ENCODE results near the gene CCDC127.
"Not testable (repeated sequence)": the region's sequence is repeated elsewhere in the genome, so short reads cannot be mapped to it uniquely, and the experiment has no call there.

The CCDC127 gene

DNA sequence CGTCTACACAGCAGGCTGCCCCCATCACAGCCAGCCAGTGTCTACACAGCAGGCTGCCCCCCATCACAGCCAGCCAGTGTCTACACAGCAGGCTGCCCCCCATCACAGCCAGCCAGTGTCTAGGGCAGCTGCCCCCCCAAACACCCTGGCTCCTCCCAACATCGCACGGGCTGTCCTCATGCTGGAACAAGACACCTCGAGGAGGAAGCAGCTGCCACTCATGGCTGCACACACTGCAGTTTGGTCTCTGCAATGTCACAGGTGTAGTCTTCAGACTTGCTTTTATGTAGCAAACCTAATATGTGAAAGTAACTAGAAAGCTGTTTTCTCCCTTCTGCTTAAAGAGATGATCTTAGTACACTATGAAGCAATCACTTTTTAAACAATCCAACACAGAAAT lies 17.0 kb downstream of the CCDC127 start:
- H3K4me3 ChIP-seq (replicated peaks; ENCODE audit: low read depth, low read length): no peak overlapping the region
- no peak for DNase-seq (ENCODE audit: extremely low read depth, insufficient read length)
- no peak for TF ChIP-seq CTCF (IDR thresholded peaks at IDR 0.05; ENCODE audit: insufficient read depth, low read length, poor library complexity, severe bottlenecking)
- H3K36me3 ChIP-seq (ENCODE audit: control insufficient read depth, insufficient read depth, low read length): peaks cover 10% of the 10 kb centered on the region
- no peaks in the 10 kb centered on the region for H3K27me3 ChIP-seq (replicated peaks; ENCODE audit: control insufficient read depth, insufficient read depth, low read length)

- Histone ChIP-seq H3K4me3 (replicated peaks; ENCODE audit: low read depth, low read length) (no peak overlapping the region), H3K27me3 (replicated peaks; ENCODE audit: control insufficient read depth, insufficient read depth, low read length) (no peaks in the 10 kb centered on the region), H3K36me3 (ENCODE audit: control insufficient read depth, insufficient read depth, low read length) (peaks cover 4% of the 10 kb centered on the region)
- DNase-seq (ENCODE audit: extremely low read depth, insufficient read length): no peak
- no peak for TF ChIP-seq CTCF (IDR thresholded peaks at IDR 0.05; ENCODE audit: insufficient read depth, low read length, poor library complexity, severe bottlenecking)
These were observed 17.9 kb downstream of the CCDC127 start for GRCh38 chr5:199950-200645.

DNA sequence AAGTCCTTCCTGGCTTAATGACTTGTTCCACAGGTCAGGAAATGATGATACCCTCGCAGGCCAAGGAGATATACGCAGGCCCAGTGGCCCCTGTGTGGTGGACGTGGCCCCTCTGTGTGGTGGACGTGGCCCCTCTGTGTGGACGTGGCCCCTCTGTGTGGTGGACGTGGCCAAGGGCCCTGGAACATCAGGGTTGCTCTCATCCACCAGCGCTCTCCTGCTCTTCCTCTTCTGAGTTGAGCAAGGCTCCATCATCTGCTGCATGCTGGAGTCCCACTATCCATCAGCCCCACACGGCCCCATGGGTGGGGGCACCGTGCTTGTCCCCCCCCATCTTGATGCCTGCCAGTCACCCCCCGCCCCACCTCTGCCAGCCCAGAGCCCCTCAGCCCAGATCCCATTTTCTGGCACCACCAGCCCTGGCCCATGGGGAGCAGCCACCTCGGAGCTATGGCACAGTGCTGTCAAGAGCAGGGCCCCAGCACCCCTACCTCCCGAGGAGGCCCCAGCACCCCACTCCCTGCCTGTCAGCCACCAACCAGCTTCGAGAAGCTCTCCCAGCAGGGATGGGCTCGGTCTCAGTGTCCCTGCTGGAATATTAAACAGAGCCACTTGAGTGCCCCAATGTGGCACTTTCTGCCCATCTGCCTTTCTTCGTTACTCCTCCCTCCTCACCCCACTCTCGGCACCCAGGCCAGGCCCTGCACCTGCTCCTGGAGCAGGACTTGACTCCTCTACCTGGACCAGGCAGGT lies 18.6 kb downstream of the CCDC127 start:
- Histone ChIP-seq H3K27me3 (replicated peaks; ENCODE audit: control insufficient read depth, insufficient read depth, low read length) (no peaks in the 10 kb centered on the region; the same call in 1 of the 2 replicates), H3K36me3 (ENCODE audit: control insufficient read depth, insufficient read depth, low read length) (peaks cover 4% of the 10 kb centered on the region), H3K4me3 (replicated peaks; ENCODE audit: low read depth, low read length) (no peak overlapping the region)
- DNase-seq (ENCODE audit: extremely low read depth, insufficient read length): no peak
- no peak for TF ChIP-seq CTCF (IDR thresholded peaks at IDR 0.05; ENCODE audit: insufficient read depth, low read length, poor library complexity, severe bottlenecking)

GRCh38 chr5:198516-199196 lies 19.3 kb downstream of the CCDC127 start:
- H3K27me3 ChIP-seq (replicated peaks; ENCODE audit: control insufficient read depth, insufficient read depth, low read length): no peaks in the 10 kb centered on the region; the same call in 1 of the 2 replicates
- no peak for TF ChIP-seq CTCF (IDR thresholded peaks at IDR 0.05; ENCODE audit: insufficient read depth, low read length, poor library complexity, severe bottlenecking)
- DNase-seq (ENCODE audit: extremely low read depth, insufficient read length): no peak
- no peak overlapping the region for H3K4me3 ChIP-seq (replicated peaks; ENCODE audit: low read depth, low read length)
- peaks cover 1% of the 10 kb centered on the region; the same call in 1 of the 2 replicates for H3K36me3 ChIP-seq (ENCODE audit: control insufficient read depth, insufficient read depth, low read length)

- no peak for TF ChIP-seq CTCF (IDR thresholded peaks at IDR 0.05; ENCODE audit: insufficient read depth, low read length, poor library complexity, severe bottlenecking)
These were observed 20.0 kb downstream of the CCDC127 start for GRCh38 chr5:197892-198489.

GRCh38 chr5:197031-197430 lies 20.9 kb downstream of the CCDC127 start:
- not testable (repeated sequence) for DNase-seq (ENCODE audit: extremely low read depth, insufficient read length); H3K4me3 ChIP-seq (replicated peaks; ENCODE audit: low read depth, low read length); H3K36me3 ChIP-seq (ENCODE audit: control insufficient read depth, insufficient read depth, low read length); H3K27me3 ChIP-seq (replicated peaks; ENCODE audit: control insufficient read depth, insufficient read depth, low read length)

More at GRCh38 chr5:197892-198489, 20.0 kb downstream of the CCDC127 start:
- no peaks in the 10 kb centered on the region; the same call in 1 of the 2 replicates for H3K27me3 ChIP-seq (replicated peaks; ENCODE audit: control insufficient read depth, insufficient read depth, low read length)
- no peak overlapping the region for H3K4me3 ChIP-seq (replicated peaks; ENCODE audit: low read depth, low read length)
- H3K36me3 ChIP-seq (ENCODE audit: control insufficient read depth, insufficient read depth, low read length): no peaks in the 10 kb centered on the region
- DNase-seq (ENCODE audit: extremely low read depth, insufficient read length): no peak

Data from GM06990 (cell line).